GM23338 (cell line): ENCODE measurements around the gene HIVEP3.

Source experiments
- CTCF ChIP-seq, 2 experiments: fragments of 200-600 bp in 1 of 2; sonication (generic) in 1 of 2; conservative IDR thresholded peaks; 2 replicates each; pipeline versions ENCODE4 v1.5.1 to v1.6.1; 2016 to 2017; ENCODE audit warnings: antibody characterized with exemption in 2 of 2, low read depth in 2 of 2, mild to moderate bottlenecking in 2 of 2, moderate library complexity in 1 of 2
- EZH2 ChIP-seq: fragments of 200-600 bp; sonication (generic); IDR thresholded peaks from one replicate; pipeline ENCODE4 v1.8.0; 2017; ENCODE audit warnings: antibody characterized with exemption, mild to moderate bottlenecking, low read depth; ENCODE audit not compliant: unreplicated experiment
- EZH2phosphoT487 ChIP-seq: fragments of 200-600 bp; sonication (generic); IDR thresholded peaks from one replicate; pipeline ENCODE4 v1.8.1; 2018; ENCODE audit warnings: antibody characterized with exemption; ENCODE audit not compliant: unreplicated experiment
- POLR2AphosphoS5 ChIP-seq: IDR thresholded peaks from 2 replicates; pipeline ENCODE4 v1.6.1; 2016; ENCODE audit warnings: antibody characterized with exemption, low read depth

GRCh38 chr1:41849211-41849759 is 69.4 kb downstream of the HIVEP3 start:
- TF ChIP-seq CTCF (conservative IDR thresholded peaks at IDR 0.05; ENCODE audit: low read depth in 2 of 2) = no peak
- no peak for TF ChIP-seq EZH2phosphoT487
- no peak for TF ChIP-seq POLR2AphosphoS5
- TF ChIP-seq EZH2 = no peak
